Sigmoid colon (tissue), 7 donors: ENCODE measurements around the gene PIGBOS1. TPM values are rescaled to one million over a fixed set of nuclear protein-coding genes. Genes with fewer than 3 reads are reported as not detected.

ENCODE experiments used
- DNase-seq: peaks from one replicate; pipeline ENCODE4 v3.0.0-alpha.2; 2019
- H3K27ac ChIP-seq, 4 donors: fragments of 200-600 bp; sonication (generic); one replicate each; pipeline ENCODE4 v1.5.1; 2016 to 2019; ENCODE audit warnings: mild to moderate bottlenecking in 1 of 4
- H3K27me3 ChIP-seq, 3 donors: fragments of 200-600 bp; sonication (generic); one replicate each; pipeline ENCODE4 v1.5.1; 2019; ENCODE audit warnings: mild to moderate bottlenecking in 1 of 3
- H3K36me3 ChIP-seq, 4 donors: fragments of 200-600 bp; sonication (generic); one replicate each; pipeline ENCODE4 v1.5.1; 2016 to 2019
- H3K4me1 ChIP-seq, 4 donors: fragments of 200-600 bp; sonication (generic); one replicate each; pipeline ENCODE4 v1.5.1; 2017 to 2019
- H3K4me3 ChIP-seq, 4 donors: fragments of 200-600 bp; sonication (generic); one replicate each; pipeline ENCODE4 v1.5.1; 2017 to 2019; ENCODE audit warnings: mild to moderate bottlenecking in 2 of 4, moderate library complexity in 1 of 4
- H3K9me3 ChIP-seq, 4 donors: fragments of 200-600 bp in 3 of 4; sonication (generic) in 3 of 4; one replicate each; pipeline versions ENCODE4 v1.5.1 to v1.6.1; 2013 to 2019
- CTCF ChIP-seq, 4 experiments: fragments of 450-650 bp in 3 of 4; fragments of 200-600 bp in 1 of 4; IDR thresholded peaks; one replicate each; pipeline ENCODE4 v1.5.1; 2016 to 2019; ENCODE audit warnings: antibody characterized with exemption in 4 of 4, mild to moderate bottlenecking in 3 of 4, moderate library complexity in 2 of 4
- EP300 ChIP-seq, 4 donors: sonication (generic); formaldehyde crosslinking; IDR thresholded peaks; one replicate each; pipeline ENCODE4 v1.6.1; 2017; ENCODE audit warnings: antibody characterized with exemption in 4 of 4
- POLR2A ChIP-seq, 2 donors: fragments of 450-650 bp; IDR thresholded peaks; one replicate each; pipeline ENCODE4 v1.6.1; 2016; ENCODE audit warnings: antibody characterized with exemption in 2 of 2, mild to moderate bottlenecking in 2 of 2, moderate library complexity in 2 of 2
- POLR2AphosphoS5 ChIP-seq, 4 donors: sonication (generic); formaldehyde crosslinking; IDR thresholded peaks; one replicate each; pipeline ENCODE4 v1.6.1; 2017; ENCODE audit warnings: antibody characterized with exemption in 4 of 4
- WGBS, 2 donors: extraction: QIAGEN DNeasy Blood & Tissue Kit; methylation state at CpG; one replicate each; pipeline ENCODE4 v1.1.7; 2013; 5-methylcytosine and 5-hydroxymethylcytosine counted together
- intact Hi-C: fragments of 100-400 bp; cut with DNase I; formaldehyde crosslinking; loops from one replicate; pipeline ENCODE4 v1.15.1; 2023
- polyA plus RNA-seq, 3 donors: library from polyadenylated mRNA; stranded (reverse); fragments of 200-250 nt; gene quantifications; one replicate each; pipeline ENCODE4 v1.2.3, GENCODE V29; 2013
- total RNA-seq, 4 donors: library from RNA; depleted of rRNA; stranded (reverse); fragments of >200 nt; gene quantifications; one replicate each; pipeline ENCODE4 v1.1.0, GENCODE V29; 2016
- donor health status: healthy with polysubstance abuse.
- donor health status: Bipolar disorder and iron deficiency.
- donor health status: healthy.

The PIGBOS1 gene
- total and polyA plus RNA-seq, 7 donors = 9.2 to 33.8 (median 19.1) TPM

- Histone ChIP-seq H3K4me1 (peaks cover 0 to 30% (median 17%) of the 10 kb centered on the region in 4 donors), H3K9me3 (no peaks in the 10 kb centered on the region), H3K27me3 (no peaks in the 10 kb centered on the region), H3K4me3 (no peak overlapping the region), H3K36me3 (no peaks in the 10 kb centered on the region), H3K27ac (peak overlapping the region in 2 of 4 donors; percentile 16 to 24)
- intact Hi-C loops = no loop called here
- no peak for DNase-seq
- TF ChIP-seq POLR2AphosphoS5 (IDR thresholded peaks at IDR 0.05) = no peak
- TF ChIP-seq POLR2A (IDR thresholded peaks at IDR 0.05) = no peak
- TF ChIP-seq EP300 (IDR thresholded peaks at IDR 0.05) = no peak
- WGBS, 2 donors = 80 to 91% methylated on average over 2 of the region's 2 CpGs
Measured at GRCh38 chr15:55279100-55279745, 39.7 kb downstream of the PIGBOS1 start.

- Histone ChIP-seq H3K4me3 (no peak overlapping the region), H3K27ac (no peak overlapping the region), H3K27me3 (no peaks in the 10 kb centered on the region), H3K4me1 (peaks cover 0 to 28% (median 15%) of the 10 kb centered on the region in 4 donors), H3K9me3 (no peaks in the 10 kb centered on the region), H3K36me3 (no peaks in the 10 kb centered on the region)
- TF ChIP-seq CTCF (IDR thresholded peaks at IDR 0.05) (no peak), POLR2A (IDR thresholded peaks at IDR 0.05) (no peak), POLR2AphosphoS5 (IDR thresholded peaks at IDR 0.05) (no peak), EP300 (IDR thresholded peaks at IDR 0.05) (no peak)
- DNase-seq = no peak
- 73 to 84% methylated on average over 2 of the region's 2 CpGs for WGBS, 2 donors
- intact Hi-C loops = no loop called here
Measured at GRCh38 chr15:55277715-55278114, 41.2 kb downstream of the PIGBOS1 start.

DNA sequence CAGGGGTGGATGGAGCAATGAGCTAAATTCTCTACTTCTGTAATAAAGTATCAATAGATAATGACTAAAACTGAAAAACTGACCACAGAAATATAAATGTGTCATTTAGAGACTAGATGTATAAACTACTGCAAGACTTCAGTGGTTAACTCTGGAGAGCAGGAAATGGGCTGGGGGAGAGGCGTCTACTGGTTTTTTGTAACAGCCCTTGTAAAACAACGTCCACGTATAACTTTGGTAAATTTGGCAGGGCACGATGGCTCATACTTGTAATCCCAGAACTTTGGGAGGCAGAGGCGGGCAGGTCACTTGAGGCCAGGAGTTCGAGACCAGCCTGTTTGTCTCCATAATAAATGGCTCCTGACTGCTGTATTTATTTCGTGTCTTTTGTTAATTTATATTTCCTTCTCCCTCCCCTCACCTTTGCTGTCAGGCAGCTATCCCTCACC, 41.8 kb downstream of the PIGBOS1 start:
- Histone ChIP-seq H3K27ac (no peak overlapping the region), H3K9me3 (no peaks in the 10 kb centered on the region), H3K4me3 (no peak overlapping the region), H3K4me1 (peaks cover 0 to 22% (median 10%) of the 10 kb centered on the region in 4 donors), H3K27me3 (no peaks in the 10 kb centered on the region), H3K36me3 (no peaks in the 10 kb centered on the region)
- WGBS, 2 donors = 34 to 54% methylated on average over 7 of the region's 7 CpGs
- TF ChIP-seq POLR2A (IDR thresholded peaks at IDR 0.05) = no peak
- TF ChIP-seq CTCF (IDR thresholded peaks at IDR 0.05) = no peak
- no peak for TF ChIP-seq EP300 (IDR thresholded peaks at IDR 0.05)
- no peak for TF ChIP-seq POLR2AphosphoS5 (IDR thresholded peaks at IDR 0.05)
- DNase-seq = no peak
- intact Hi-C loops = no loop called here

DNA sequence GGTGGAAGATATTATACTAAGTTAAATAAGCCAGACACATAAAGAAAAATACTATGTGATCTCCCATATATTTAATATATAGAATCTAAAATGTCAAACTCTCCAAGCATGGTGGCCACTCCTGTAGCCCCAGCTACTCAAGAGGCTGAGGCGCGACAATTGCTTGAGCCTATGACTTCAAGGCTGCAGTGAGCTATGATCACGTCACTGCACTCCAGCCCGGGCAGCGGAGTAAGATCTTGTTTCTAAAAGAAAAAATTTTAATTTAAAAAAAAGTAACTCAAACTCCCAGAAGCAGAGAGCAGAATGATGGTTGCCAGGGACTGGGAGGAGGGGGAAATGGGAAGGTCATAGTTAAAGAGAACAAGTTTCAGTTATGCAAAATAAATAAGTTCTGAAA, 42.6 kb downstream of the PIGBOS1 start:
- intact Hi-C loops = no loop called here
- WGBS, 2 donors = 89 to 96% methylated on average over 5 of the region's 5 CpGs
- H3K36me3 ChIP-seq = no peaks in the 10 kb centered on the region

More for the DNA sequence above, 42.6 kb downstream of the PIGBOS1 start:
- H3K9me3 ChIP-seq = no peaks in the 10 kb centered on the region
- TF ChIP-seq CTCF (IDR thresholded peaks at IDR 0.05) (no peak), EP300 (IDR thresholded peaks at IDR 0.05) (no peak), POLR2AphosphoS5 (IDR thresholded peaks at IDR 0.05) (no peak), POLR2A (IDR thresholded peaks at IDR 0.05) (no peak)
- no peak overlapping the region for H3K4me3 ChIP-seq
- peaks cover 0 to 16% (median 5%) of the 10 kb centered on the region in 4 donors for H3K4me1 ChIP-seq
- no peak for DNase-seq
- H3K27me3 ChIP-seq = no peaks in the 10 kb centered on the region
- no peak overlapping the region for H3K27ac ChIP-seq
